Measurements from ENCODE around the gene CYB561D2.

CYB561D2 gene

DNA sequence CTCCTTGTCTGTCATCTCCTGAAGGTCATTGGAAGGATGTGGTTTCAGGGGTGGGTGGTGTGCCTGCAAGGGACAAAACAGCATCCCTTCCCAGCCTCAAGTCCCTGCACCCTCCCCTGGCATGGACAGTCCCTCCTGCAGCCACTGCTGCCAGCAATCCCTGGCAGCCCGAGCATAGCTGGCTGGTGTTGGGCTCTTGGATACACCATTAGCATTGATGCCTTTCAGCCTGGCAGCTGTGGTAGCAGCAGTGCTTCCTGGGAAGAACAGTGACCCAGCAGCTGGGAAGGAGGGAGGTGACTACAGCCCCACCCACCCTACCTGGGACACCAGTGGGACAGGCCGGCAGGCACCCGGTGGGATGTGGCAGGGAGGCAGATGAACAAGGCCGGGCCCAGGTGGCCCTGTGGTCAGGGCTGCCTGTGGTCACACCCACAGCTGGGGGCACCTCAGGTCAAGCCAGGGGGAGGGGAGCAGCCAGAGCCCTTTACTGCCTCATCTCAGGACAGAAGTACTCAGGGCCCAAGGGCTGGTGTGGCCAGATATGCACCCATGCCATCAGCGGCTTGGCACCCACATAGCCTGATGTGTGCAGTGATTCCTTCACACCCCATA, 41.5 kb downstream of the CYB561D2 start:
- no peak for DNase-seq

DNA sequence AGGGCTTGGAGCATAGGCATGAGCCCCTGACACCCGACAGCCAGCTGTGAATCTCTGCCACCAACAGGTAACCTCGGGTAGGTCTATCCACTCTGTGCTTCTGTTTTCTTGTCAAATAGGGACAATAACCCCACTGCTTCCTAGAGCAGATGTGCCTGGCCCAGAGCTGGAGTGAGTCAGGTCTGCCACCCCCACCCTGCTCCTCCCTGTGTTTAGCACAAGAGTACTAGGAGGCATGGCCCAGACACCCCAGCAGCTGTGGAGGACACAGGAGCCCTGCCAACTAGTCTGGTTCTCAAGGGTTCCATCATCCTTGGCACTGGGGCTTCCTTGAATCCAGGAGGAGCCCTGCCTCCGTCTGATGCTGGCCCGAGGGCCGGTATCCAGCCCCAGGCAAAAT, 42.4 kb downstream of the CYB561D2 start:
- DNase-seq: no peak

DNA sequence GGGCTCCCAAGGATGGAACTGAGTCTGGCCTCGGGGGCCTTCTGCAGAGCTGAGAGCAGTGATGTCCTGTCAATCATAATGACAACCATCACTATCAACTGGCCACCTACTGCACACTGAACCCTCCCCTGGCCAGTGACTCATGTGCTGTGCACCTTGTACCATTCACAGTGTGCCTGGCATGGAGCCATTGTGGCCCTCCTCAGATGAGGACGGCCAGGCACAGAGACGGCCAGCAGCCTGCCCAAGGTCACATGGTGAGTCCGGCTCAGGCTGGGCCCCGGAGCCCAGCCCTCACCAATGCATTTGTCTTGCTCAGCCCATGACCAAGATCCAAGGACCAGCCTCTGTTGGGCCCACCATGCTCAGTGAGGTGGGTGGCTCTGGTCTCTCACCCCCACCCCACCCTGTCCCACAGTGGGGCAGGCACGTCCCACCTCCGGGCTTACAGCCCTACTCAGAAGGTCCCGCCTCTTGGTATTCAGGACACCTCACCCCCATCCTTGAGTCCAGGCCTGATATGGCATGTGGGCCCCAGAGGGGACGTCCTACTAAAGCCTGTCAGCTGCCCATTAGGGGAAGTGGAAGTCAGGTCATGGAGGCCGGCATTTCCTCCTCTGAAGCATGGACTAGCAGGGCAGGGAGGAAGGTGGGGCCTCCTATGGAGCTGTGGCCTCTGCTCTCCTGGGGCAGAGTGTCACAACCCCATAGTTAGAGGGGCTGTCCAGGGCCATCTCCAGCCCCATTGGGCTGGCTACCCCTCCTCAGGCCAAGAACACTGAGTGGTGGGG, 44.6 kb downstream of the CYB561D2 start:
- DNase-seq: no peak

DNA sequence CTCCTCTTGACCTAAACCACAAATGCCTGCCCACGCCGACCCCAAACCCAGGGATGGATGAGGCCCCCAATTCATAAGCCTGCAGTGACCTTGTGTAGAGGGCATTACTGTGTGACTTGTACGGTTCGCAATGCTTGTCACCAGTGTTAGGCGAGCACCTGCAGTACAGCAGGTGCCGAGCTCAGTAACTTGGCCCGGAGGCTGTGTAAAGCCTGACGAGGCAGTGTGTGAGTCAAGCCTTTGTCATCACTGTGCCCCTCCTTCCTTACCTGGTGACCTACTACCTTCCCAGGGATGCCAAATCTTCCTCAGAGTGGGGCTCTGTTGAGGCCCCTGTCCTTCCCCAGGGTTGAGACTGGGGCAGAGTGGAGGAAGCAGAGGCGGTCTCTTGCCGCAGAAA, 45.8 kb downstream of the CYB561D2 start:
- no peak for DNase-seq

DNA sequence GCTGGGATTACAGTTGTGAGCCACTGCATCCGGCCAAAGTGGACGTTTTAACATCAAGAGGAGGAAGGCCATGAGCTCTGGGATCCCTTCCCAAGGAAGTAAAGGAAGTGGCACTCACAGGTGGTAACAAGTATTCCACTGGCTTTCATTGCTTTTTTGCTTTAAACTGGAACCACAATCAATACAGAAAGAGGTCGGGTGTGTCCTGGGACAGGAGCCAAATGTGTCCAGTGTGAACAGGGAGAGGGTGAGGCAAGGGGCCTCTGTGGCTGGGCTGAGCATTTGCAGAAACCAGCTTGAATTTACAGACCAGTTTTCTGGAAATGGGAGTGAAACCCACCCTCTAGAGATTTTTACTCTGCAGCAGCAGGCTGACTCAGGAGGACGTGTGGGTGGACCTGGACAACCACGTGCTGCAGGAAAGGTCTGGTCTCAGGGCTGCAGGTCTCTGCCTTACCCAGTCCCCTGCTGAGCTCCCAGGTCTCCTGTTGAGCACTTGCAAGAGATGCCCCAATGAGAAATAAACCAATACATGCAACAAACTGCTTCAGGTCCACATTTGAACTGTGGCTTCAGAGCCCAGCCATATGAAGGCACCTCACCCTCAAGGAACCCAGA, 51.4 kb downstream of the CYB561D2 start:
- no peak for DNase-seq

All from activated CD4-positive, CD25-positive, alpha-beta regulatory T cell (primary cell).